DMS114 treated with DMSO at 0.1 percent for 48 hours (cell line): ENCODE data around the gene PRPF40B.
A peak's percentile ranks its signal among the peaks of the same experiment; 100 is the strongest.
"Not testable (repeated sequence)": the region's sequence is repeated elsewhere in the genome, so short reads cannot be mapped to it uniquely, and the experiment has no call there.

Experiments
- DNase-seq: peaks from one replicate; lab custom pipeline; 2025; ENCODE audit not compliant: unreplicated experiment; lab: John Stamatoyannopoulos, UW

The PRPF40B gene

DNA sequence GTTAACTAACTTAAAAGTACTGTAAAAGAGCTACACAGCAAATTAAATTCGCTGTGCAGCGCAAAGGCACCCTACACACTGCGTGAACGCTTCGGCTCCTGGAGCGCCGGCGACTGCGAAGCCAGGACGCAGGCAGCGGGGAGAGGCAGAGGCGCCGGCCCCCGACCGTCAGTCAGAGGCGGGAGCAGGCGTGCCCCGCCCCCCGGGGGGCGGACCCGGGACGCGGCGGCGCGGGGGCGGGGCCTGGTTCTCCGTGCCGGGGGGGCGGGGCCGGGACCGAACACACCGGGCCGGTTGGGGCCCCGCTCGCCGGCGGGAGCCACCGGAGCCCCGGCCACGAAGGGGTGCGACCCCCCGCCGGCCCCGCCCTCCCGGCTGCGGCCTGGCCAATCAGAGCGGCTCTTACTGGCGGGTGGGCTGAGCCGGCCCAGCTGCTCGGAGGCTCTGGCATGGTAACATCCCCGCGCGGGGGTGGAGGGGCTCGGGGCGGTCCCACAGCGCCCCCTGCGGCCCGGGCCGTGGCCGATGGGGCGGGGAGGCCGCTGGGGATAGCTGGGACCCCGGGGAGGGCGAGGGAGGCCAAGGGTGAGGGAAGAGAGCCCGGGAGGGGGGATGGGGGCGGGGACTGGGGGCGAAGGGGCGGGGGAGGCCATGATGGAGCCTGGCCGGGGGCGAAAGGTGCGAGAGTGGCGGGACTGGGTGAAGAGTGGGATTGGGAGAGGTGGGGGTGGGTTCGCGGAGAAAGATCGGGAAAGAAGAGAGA, at the start of gene PRPF40B:
PRPF40B (plus strand) TSS at position 420 of the 763 bp plus-strand sequence; CDS start at position 450, 30 bp downstream.
- DNase-seq: peak; percentile 69

GRCh38 chr12:49577589-49578315, 45.6 kb upstream of the PRPF40B start:
- DNase-seq: no peak

DNA sequence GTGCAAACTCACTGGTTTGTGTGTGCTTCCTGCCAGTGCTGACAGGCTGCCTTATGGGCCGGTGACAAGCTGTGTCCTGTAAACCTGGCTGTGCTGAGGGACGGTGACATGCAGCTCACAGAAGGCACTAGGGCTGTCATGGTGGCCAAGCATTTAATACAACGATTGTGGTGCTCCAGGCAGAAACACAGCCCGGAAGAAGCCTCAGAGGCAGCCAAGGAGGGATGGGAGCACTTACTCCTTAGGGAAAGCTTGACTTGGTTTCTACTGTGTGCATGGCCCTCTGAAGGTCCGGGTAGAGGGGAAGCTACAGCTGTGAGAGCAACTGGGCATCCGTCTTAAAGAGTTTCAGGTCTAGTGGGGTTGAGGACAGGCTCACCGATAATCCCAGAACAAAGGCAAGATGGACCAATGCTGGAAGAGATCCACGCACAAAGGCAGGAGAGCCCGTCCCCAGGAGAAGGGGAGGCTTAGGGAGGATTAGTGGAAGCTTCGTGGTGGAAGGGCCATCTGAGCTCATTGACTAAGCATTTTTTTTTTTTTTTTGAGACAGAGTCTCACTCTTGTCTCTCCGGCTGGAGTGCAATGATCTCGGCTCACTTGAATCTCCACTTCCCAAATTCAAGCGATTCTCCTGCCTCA, 44.8 kb upstream of the PRPF40B start:
- DNase-seq: no peak

DNA sequence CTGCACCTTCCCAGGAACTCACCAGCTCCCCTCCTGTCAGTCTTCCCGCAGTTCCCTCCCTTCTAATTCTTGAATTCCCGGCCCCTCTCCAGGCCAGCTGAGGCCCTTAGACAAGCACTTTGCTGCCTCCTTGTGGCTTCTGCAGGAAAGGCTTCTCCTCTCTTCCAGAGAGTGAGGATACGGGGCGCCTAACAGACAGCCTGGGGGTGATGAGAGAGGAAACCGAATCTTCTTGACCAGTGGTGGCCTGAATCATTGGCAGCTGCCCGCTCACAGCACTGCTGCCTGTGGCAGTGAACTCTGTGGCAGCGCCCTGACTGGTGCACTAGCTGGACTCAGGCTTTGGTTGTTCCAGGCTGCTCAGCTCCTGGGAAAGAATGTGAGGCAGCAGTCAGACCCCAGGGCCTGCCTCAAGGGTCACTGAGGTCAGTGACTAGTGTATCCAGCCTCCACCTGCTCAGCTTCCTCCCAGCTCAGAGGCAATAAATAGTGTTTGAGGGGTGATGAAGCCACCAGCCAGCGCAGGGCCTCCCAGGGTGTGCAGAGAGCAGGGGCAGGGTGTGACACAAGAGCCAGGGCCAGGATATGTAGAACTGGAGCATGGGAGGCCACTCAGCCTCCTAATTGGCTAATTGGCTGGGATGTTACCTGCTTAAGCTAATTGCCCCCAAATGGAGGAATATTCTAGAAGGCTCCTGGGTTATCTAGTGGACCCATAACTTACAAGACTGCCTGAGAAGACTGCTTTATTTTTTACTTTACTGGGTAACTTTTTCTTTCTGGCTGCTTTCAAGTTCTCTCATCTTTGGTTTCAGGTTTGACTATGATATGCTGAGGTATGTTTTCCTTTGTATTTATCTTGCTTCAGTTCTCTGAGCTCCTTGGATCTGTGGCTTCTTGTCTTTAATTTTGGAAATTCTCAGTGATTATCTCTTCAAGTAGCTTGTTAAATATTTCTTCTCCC, 42.5 kb upstream of the PRPF40B start:
- peak; percentile 28 for DNase-seq

- DNase-seq: no peak
These were observed 41.2 kb upstream of the PRPF40B start for GRCh38 chr12:49582201-49582600.

DNA sequence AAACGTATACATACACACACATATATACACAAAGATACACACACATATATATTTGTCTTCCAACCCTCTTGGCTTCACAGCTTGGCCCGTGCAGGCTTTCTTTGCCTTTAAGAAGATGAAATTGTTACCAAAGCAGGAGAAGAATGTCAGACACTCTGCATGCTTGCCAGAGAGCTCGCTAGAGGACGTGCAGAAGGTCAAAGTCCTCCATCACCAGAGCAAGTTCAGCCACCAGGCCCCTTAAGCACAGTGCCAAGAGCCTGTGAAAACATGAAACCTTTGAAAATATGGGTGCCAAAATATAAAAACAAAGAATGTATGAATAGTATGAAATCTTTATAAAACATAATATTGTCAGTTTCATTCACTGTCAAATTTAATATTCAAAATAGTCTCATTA, 40.5 kb upstream of the PRPF40B start:
- DNase-seq: no peak

DNA sequence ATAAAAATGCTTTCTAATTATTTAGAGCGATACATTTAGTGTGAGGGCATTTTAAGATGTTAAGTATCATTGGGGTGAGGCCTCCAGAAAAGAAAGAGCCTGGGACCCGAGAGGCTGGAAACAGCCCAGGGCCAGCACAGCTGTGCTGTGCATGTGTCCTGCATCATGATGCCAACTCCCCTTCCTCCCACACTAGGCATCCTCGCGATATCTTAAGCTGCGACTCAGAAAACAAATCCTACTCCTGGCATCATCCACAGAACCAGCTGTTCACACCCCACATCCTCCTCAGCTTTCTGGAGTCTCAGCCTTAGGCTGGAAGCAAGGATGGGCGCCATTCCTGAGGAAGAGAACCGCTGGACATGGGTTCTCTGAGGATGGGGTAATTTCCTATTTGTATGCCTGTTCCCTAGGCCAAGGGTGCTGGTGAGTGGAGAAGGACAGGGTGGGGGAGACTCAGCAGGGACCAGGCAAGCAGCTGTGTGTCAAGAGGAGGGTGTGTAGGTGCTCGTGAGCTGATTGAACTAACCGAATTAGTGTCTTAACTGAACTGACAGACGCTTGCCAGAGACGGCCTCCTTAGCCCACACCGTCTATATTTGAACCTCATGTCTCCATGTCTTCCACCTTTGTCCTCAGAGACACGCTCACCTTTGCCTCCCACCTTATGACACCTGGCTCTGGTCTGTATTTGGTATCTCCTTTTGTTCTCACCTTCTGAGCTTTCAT, 39.8 kb upstream of the PRPF40B start:
- DNase-seq: no peak

DNA sequence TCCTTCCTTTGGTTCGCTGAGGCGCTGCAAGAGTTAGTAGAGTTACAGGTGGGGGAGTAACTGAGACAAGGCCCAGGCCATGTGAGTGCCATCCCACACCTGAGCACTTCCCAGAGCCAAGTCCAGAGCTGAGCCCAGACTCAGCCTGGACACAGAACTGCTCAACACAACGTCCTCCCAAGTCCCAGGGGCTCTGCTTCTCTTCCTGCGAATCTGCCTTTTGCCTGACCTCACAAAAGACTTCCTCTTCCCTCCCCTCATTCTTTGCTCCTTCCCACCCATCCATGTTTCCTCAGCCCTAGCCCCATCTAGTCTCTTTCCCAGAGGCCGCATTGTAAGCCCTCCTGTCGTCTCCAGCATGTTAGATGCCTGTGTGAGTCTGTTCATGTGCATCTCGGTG, 38.8 kb upstream of the PRPF40B start:
- no peak for DNase-seq

- no peak for DNase-seq
These were observed 37.6 kb upstream of the PRPF40B start for GRCh38 chr12:49585477-49586459.

DNA sequence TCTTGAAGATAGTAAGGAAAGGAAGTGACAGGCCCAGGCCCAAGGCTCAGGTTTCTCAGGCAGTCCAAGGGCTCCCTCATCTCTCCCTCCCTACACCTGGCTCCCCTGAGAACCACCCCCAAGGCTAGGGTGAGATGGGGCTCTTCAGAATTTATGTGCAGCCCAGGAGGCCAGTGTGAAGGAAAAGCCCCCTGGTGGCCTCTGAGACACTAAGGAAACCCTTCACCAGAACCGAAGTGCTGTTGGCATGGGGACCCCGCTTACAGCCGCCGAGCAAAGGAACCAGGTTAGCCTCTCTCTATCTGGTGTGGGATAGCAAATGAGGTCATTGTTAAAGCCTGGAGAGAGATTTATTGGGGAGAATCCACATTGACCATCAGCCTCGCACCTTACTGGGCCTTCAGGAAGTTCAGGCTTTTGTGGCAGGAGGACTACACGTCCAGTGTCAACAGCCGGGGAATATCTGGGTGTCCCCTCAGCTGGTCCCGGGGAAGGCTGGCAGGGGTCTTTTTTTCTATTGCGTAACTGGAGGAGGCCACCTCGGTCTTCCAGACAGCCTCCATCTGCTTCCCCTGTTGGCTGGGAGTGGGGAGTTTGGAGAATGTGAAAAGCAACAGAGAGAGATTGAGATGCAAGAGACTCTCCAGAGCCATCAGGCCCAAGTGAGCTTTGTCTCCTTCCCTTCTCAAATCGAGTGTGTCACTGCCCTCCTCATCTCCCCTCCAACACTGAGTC, 36.0 kb upstream of the PRPF40B start:
- no peak for DNase-seq

DNA sequence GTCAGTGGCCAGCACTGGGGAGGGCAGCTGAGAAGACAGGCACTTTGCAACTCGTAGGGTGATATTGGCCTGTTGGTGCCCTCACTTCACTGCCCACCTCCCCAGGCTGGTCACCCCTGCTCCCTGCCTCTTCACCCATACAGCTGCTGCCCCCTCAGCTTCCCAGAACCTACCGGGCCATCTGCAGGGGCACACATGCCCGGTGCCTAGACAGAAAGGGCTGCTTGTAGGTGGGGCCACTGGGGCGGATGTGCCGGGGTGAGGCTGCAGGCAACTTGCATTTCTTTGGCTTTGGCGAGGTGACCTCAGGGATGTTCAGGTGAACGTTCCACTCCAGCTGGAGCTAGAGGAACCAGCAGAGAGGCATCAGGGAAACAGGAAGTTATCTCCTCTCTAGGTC, 35.1 kb upstream of the PRPF40B start:
- no peak for DNase-seq

GRCh38 chr12:49588721-49589516, 34.4 kb upstream of the PRPF40B start:
- no peak for DNase-seq

DNA sequence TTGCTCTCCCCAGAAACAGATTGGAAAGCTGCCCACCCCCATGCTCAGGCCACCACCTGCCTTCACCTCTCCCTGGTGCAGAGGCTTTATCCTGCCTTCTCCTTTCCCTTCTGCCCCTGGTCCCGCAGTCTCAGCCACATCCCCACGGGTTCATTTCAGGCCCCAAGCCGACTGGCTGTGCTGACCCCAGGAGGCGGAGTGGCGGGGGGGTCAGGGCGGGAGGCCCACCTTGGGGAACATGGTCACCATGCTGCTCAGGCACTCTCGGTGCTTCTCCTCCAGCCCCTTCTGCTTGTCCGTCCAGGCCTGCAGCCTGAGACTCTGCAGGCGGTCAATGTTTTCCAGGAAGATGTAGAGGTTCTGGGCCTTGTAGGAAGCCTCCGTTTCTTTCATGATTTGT, 24.8 kb upstream of the PRPF40B start:
- DNase-seq: no peak

DNA sequence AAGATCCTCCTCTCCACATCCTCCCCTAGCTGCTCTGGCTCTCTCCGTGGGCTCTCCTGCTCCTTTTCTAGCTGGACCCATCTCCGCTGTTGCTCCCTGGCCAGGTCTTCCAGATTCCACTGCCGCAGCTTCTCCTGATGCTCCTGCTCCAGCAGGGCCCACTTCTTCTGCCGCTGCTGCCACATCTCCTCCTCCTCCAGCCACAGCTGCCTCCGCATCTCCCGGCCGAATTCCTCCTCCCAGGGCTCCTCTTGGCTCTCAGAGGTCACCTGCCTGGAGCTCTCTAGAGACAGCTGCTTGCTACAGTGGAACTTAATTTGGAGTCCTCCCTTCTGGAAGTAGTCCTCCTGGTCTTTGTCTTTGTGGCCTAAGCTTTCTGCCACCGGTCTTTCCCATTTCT, 23.4 kb upstream of the PRPF40B start:
- DNase-seq: no peak

GRCh38 chr12:49603721-49604120, 19.6 kb upstream of the PRPF40B start:
- no peak for DNase-seq

DNA sequence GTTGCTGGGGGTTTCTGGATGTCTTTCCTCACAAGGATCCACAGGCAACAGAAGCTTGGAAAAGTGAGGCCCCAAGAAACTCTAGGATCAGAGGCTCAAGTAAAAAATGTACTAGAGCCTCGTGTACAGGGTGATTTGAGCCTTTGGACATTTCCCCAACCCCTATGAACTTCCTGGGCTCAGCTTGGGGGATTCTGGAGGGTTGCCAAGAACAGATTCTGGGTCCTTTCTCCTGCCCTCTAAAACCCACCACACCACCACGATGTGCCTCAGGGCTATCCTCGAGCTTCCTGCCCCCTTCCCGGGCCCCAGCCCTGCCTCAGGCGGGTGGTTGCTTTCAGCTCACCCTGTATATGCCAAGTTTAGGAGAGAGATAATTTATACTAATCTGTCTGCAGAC, 18.5 kb upstream of the PRPF40B start:
- no peak for DNase-seq

DNA sequence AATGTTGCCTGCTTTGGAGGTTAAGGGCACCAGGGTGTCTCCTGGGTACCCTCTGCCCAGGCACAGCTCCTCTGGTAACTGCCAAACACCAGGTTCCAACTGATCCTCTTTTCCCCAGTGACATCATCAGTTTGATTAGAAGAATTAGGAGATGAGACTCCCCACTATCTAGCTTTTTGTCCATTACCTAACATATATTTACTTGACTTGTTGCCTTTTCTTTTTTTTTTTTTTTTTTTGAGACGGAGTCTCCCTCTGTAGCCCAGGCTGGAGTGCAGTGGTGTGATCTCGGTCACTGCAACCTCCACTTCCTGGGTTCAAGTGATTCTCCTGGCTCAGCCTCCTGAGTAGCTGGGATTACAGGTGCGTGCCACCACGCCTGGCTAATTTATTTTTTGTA, 17.8 kb upstream of the PRPF40B start, which contains the start of gene FAM186B:
FAM186B (minus strand) TSS at position 101 of the 400 bp plus-strand sequence. CDS start 162 bp downstream, outside the sequence.
- DNase-seq: not testable (repeated sequence)
